IPS DF 4.7 (cell line): ENCODE measurements around the gene SPAG16.
"Not testable (repeated sequence)": the region's sequence is repeated elsewhere in the genome, so short reads cannot be mapped to it uniquely, and the experiment has no call there.

Experiments
- DNase-seq: peaks from one replicate; pipeline ENCODE4 v3.0.0-alpha.2; 2013; ENCODE audit warnings: low spot score; ENCODE audit errors: extremely low read depth

Gene SPAG16

DNA sequence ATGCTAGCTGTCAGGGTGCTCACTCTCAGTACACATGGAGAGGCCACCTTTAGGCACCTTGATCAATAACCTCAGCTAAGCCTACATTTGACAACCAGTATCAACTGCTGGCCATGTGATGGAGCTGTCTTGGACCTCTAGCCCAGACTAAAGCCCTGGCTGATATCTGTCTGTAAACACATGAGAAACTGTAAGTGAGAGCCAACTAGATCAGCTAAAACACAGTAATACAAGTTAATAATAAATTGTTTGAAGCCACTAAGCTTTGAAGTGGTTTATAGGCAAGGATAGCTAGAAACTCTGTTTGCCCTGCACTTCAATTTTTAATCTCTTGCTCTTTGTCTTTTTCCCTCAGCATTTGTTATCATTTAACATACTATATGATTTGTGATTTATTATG is 407.1 kb downstream of the SPAG16 start:
- no peak for DNase-seq

DNA sequence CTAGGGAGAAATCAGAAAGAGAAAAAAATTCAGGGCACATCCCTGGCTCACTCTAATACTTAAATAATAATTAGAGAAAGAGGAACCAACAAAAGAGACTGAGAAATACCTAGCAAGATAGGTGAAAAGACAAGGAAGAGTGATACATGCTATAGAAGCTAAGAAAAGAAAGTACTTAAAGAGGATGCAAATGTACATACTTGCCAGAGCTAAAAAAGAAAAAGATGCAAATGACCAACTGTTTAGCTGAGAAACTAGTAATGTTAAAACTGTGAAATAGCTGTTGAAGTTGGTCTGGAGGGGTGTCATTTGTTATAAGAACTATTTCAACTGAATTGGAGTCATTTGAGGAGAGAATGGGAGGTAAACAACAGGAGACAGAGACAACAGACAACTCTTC is 412.2 kb downstream of the SPAG16 start:
- no peak for DNase-seq

DNA sequence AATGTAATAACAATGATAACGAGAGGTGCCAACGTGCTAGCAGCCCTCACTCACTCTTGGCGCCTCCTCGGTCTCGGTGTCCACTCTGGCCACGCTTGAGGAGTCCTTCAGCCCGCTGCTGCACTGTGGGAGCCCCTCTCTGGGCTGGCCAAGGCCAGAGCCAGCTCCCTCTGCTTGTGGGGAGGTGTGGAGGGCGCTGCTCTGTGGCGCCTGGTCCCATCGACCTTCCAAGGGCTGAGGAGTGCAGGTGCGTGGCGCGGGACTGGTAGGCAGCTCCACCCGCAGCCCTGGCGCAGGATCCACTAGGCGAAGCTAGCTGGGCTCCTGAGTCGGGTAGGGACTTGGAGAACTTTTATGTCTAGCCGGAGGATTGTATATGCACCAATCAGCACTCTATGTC is 417.1 kb downstream of the SPAG16 start:
- DNase-seq = not testable (repeated sequence)

DNA sequence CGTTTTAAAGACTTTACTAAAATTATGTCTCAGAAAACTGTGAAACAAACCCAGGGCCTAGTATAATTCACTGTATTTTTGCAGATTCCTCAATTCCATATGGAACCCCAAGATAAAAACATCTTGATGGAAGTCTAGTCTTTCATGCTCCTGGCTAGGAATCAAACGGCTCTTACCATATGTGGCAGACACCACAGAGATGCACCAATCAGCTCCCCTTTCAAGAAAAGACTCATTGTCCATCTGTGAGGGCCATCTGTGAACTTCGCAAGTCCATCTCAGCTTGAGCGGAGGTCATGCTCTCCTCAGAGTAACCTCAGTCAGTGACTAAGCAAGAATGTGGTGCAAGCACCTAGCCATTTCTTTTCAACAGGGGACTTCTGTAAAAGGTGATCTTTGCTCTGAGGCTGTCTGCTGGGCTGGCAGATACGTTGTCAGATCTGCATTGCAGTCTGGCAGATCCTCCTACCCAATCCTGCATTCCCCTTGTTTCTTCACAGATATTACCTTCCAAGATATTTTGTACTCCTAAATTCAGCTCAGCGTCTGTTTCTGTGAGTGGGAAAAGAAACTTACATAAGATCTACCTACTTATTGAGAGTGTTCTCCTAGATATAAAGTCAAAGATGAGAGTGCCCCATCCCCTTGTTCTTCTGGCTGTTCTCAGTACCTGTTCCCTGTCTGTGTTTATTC is 419.3 kb downstream of the SPAG16 start:
- DNase-seq = no peak

GRCh38 chr2:213710164-213710563 is 425.9 kb downstream of the SPAG16 start:
- DNase-seq = no peak

GRCh38 chr2:213718411-213718810 is 434.1 kb downstream of the SPAG16 start:
- DNase-seq = not testable (repeated sequence)

DNA sequence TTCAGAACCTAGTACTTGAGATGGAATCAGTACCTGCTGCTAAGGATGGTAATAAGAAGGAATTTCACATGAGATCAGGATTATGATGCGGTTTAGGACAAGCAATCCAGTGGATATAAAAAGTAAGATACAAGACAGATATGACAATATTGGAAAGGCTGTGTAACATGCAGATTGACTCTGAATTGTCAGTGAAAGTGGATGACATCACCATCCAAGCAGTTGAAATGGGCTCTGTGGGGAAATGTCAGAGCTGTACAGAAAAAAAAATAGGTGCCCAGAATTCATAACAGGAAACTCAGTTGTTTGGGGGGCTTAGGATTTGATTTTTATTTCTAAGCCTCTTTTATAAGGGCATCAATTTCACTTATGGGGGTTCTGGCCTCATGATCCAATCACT is 438.3 kb downstream of the SPAG16 start:
- DNase-seq = no peak

DNA sequence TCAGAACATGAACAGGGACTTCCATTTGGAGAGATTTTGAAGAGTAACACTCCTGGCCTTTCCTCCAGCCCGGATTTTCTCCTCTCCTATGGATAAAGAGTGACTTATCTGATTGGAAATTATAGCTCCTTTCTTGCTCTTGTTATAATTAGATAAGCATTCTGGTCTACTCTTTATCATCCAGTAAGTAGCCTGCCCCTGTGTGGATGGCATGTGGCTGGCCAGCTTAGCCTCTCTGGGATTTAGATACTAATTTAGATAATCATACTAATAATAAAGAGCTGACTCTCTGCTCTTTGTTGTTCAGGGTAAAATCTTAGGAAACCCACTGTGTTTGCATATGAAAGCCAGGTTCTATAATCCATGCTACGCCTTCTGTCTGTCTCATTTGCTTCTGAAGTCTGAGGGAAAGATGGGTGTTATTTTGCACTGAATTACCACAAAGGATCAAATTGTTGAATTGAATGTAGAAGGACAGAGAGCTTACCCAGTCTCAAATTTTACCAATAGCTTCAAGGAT is 438.8 kb downstream of the SPAG16 start:
- DNase-seq = no peak

DNA sequence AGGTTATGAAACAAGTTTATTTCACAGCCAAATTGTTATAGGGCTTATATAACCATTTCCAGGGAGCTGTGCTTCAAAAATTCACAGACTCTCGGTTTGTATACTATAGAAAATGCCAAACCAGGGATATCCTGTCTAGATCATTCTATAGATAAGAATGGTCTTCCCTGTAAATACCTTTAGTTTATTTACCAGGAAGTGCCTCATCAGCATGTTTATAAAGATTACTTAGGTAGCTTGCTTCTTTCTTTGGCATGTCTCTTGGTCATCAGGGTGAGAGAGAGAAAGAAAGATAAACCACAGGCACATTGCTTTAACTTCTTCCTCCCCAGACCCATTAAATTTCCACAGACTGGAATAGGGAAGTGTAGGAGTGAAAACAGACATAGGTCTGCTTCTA is 439.4 kb downstream of the SPAG16 start:
- DNase-seq = no peak

DNA sequence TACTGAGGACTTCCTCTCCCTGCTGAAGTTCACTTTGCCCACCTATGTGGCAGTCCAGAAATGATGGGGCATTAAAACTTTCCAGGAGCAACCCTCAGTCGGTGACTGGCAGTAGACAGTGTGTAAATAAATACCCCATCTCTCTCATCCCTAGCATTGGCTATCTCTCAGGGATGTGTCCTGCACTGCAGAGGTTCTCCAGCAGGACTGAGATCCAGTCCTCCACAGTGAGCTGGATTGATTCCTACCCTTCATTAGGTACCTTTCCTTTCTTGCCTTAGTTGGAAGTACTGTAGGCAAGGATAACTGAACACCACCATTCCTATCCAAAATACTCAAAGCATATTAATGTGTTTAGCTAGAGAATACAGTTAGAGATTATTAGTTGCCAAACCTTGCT is 441.8 kb downstream of the SPAG16 start:
- no peak for DNase-seq

GRCh38 chr2:213733893-213734292 is 449.6 kb downstream of the SPAG16 start:
- DNase-seq = no peak

DNA sequence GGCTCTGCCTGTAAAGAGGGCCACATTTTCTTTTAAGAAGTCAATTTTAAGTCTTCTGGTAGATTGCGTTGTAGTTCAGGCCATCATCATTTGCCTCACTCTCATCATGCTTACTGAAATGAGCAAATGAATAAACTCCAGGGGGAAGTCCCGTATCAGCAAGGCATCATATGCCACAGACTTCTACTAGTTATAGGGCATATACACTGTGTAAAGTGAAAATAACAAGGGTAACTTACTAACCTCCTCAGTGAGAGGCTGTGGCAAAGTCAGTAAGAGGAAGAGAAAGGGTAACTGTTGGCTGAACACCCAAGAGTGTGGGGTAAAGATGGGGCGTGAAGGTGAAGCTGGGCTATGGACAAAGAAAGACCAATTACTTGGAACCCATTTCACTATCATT is 456.2 kb downstream of the SPAG16 start:
- DNase-seq = no peak

GRCh38 chr2:213751446-213751845 is 467.2 kb downstream of the SPAG16 start:
- no peak for DNase-seq

DNA sequence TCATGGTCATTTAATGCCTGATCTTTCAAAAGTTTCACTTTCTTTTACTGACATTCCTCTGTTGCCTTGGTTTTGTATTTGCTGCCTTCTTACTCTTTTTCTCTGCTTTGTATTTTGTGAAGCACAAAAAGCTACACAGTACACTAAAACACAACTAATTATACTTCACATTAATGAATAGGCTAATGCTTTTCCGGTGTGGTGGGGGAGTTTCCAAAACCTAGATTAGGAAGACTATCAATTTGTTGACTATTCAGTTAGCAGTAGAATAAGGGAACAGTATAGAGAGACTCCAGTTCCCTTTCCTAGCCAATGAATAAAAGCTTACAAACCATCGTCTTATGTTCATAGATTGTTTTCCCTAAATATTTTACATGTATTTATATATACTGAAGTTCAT is 468.3 kb downstream of the SPAG16 start:
- DNase-seq = no peak

DNA sequence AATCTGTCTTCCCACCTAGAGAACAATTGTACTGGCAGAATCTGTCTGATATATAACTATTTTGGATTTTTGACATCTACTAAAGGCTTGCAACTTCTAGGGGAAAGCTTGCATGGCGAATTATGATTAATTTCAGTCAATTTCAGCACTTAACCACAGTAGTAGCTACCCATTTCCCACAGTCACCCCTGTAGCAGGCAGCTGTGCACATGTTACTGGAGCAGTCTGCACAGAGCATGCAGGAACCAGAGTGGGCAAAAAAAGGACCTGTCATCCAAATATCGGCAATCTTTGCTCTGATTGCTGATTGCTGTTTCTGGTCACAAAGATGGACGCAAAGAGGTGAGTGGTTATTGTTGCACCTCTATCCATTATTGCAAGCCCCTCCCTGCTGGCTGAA is 473.3 kb downstream of the SPAG16 start:
- DNase-seq = no peak

DNA sequence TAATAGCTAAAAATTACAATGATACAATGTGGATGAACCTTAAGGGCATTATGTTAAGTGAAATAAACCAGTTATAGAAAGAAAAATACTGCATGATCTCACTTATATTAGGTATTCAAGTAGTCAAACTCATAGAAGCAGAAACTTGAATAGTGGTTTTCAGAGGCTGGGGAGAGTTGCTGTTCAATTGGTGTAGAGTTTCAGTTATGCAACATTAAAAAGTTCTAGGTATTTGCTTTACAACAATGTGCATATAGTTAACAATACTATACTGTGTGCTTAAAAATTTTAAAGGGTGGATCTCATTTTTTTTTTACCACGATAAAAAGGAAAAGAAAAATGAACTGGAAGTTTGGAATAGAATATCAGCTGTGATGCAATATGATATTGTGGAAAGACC is 479.1 kb downstream of the SPAG16 start:
- DNase-seq = no peak

DNA sequence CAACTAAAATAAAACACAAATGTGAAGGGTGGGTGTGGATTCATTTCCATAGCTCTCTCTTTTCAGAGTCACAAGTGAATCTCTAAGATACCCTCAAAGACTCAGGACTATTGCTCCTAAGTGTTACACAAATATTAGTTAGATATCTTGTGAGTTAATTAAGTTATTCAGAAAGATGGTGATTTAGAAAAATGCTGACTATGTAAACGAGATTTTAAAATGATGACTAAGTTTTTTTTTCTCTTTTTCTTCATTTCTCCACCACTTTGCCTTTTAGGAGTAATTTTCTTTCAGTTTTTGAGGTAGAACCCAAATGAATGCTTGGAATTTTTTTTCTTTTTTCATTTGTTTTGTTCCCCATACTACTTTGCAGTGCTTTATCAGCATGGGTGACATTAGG is 479.7 kb downstream of the SPAG16 start:
- no peak for DNase-seq

GRCh38 chr2:213764849-213765248 is 480.6 kb downstream of the SPAG16 start:
- DNase-seq = no peak

- no peak for DNase-seq
Measured at GRCh38 chr2:213766062-213766461, 481.8 kb downstream of the SPAG16 start.

GRCh38 chr2:213766465-213766901 is 482.2 kb downstream of the SPAG16 start:
- DNase-seq = no peak

DNA sequence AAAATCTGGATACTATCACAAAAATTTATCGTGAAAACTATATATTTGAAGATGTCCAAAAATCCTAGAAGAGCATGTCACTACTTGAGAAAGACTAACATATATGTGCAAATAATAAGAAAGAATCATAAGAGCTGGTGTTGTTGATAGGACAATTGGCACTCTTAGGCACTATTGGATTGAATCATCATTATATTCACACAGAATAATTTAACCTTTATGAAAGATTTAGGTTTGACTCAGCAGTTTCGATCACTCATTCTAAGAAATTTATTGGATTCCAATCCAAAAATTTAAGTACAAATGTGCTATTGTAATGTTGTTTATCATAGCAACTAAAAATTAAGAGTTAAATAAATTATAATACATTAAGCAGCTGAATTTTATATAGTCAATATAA is 503.6 kb downstream of the SPAG16 start:
- no peak for DNase-seq

DNA sequence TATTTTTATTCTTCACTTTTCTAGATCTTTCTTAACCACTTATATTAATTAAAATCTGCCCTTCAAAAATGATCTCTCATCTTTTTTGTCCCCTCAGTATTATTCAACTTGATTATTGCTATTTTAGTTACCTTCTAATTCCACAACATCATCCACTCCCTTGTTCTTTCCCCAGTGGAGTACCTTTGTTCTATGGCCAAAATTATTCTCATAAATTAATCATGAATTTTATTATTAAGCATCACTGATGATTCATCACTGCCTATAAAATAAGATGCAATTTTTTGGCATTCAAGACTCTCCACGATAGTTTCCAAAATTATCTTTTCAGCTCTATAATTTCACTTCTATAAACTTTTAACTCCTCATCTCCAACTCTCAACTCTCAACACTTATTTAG is 505.7 kb downstream of the SPAG16 start:
- DNase-seq = no peak

GRCh38 chr2:213792045-213792444 is 507.8 kb downstream of the SPAG16 start:
- DNase-seq = no peak
